Hindlimb muscle (tissue), 1 donor: ENCODE results near the gene TECTB. TPM values are rescaled to one million over a fixed set of nuclear protein-coding genes. Genes with fewer than 3 reads are reported as not detected.
"Not testable (repeated sequence)": the region's sequence is repeated elsewhere in the genome, so short reads cannot be mapped to it uniquely, and the experiment has no call there.

Source experiments
- DNase-seq: peaks from one replicate; pipeline ENCODE4 v3.0.0-alpha.2; 2013
- polyA plus RNA-seq: library from polyadenylated mRNA; unstranded; fragments of 120-200 nt; gene quantifications from one replicate; pipeline ENCODE4 v1.2.1, GENCODE V29; 2013; ENCODE audit not compliant: insufficient read length

Gene TECTB
- polyA plus RNA-seq: not detected

DNA sequence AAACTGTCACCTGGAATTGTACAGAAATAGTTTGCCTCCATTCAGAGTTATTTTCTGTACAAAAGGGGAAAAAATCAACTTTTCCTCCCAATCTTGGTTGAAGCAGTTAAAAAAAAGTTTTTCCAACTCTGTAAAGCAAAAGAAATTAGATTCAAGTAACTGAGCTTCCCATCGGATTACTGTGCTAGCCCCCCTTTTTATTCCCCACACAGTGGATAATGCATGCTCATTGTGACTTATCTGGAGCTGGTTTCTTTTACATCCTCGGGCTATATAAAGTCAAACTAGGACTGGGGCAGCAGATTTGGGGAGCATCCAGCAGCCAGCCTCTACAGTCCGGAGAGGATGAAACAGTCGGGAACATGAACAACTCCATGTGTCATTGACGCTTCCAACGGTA, at the start of gene TECTB:
TECTB (plus strand) TSS at position 301 of the 400 bp plus-strand sequence. CDS start 335 bp downstream, outside the sequence.
- DNase-seq: no peak

DNA sequence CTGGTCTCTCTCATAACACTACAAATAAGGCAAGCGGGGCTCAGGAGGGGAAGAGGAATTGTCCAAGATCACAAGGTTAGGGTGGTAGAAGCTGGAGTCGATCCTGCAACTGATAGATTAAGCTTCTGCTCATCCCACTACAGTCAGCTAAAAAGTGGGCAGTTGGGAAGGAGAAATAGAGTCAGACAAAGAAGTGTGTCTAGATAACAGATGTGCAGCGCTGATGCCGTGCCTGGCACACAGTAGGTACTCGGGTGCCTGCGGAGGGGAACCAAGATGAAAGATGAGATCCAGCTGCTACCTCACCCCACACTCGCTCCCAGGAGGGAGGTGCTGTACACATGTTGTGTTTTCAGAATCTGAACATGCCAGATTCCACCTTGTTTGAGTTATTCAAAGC, 48.1 kb upstream of the TECTB start:
- DNase-seq: no peak

DNA sequence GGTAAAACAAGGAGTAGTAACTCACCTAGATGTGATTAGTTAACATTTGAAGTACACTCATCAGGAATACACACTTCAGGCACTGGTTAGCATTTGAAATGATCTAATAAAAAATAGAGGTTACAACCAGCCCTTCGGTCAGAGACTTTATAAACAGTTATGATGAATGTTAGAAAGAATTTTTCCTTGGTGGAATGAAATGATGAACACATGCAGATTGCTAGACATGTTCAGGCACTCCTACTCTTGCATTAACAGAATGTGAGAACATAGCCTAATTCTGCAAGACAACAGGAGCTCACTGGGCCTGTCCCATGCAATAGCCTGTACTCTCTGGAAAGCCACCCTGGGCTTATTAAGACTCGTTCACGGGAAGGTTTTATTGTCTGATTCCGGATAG, 47.3 kb upstream of the TECTB start:
- DNase-seq: no peak

DNA sequence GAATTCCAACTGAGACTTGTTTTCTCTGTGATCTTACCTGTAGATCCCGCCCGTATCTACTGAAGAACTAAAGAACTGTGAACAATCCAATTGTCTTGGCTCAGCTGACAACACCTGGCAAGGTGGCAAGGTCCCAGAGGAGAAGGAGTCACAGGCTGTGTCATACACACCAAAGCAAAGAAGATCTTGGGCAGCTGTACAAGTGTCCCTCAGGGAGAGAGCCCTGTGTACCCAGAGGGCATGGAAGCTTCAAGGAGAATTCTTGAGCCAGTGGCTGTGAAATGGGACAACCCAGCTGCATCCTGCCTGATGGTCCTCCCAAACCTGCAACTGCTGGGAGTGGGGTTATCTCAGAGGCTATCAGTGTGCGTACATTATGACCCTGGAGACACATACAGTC, 46.7 kb upstream of the TECTB start:
- DNase-seq: no peak

DNA sequence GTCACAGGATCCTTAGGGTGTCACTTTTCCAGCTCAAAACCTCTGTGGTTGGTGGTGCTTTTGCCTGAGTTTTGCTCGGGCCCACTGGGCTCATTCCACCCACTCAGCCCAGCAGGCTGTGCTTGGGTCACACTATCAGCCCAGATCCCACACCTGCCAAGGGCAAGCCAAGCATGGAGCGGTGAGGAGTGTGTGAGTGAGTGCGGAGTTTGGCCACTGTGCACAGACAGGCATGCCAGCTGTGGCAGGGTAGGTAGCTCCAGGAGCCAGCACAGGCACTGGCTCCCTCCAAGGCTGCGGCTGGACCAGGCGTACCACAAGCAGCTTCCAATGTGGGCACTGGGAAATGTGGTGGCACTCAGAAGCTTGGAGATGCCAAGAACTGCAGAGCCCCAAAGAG, 43.9 kb upstream of the TECTB start:
- no peak for DNase-seq

DNA sequence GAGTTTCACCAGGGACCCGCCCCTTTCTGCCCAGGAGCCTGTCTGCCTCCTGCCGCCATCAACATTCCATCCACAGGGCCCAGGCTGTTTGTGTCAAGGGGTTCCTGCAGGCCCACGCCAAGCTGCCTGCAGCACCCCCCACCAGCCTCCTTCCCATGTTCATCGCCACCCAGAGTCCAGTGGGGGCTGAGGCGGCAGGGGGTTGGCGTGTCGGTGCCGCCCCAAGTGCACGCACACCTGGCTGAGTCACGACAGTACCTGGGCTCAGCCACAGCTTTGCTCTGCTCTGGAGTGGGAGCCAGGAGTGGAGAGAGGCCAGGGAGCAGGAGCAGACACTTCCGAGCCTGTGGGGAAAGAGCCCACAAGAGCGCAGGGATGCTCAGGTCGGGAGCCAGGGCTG, 42.8 kb upstream of the TECTB start:
- DNase-seq: no peak

DNA sequence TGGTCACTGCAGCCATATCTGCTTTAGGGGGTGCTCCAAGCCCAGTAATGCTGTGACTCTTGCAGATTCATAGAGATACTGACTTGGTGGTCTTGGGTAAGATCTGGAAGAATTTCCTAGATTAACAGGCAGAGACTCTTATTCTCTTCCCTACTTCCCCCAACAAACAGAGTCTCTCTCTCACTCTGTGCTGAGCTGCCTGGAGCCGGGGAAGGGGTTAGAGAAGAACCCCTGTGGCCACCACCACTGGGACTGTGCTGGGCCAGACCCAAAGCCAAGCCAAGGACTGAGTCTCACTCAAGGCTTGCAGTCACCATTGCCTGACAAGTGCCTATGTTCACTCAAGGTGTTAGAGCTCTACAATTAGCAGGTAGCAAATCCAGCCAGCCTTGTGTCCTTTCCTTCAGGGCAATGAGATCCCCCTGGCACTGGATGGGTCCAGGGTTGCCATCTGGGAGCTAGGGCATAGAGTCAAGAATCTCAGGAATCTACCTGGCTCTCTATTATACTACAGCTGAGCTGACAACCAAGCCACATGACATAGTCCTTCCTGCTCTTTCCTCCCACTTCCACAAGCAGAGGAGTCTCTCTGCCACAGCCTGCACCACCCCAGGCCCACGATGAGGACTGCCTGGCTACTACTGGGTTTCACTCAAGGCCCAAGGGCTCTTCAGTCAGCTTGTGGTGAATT, 41.4 kb upstream of the TECTB start:
- DNase-seq: no peak

DNA sequence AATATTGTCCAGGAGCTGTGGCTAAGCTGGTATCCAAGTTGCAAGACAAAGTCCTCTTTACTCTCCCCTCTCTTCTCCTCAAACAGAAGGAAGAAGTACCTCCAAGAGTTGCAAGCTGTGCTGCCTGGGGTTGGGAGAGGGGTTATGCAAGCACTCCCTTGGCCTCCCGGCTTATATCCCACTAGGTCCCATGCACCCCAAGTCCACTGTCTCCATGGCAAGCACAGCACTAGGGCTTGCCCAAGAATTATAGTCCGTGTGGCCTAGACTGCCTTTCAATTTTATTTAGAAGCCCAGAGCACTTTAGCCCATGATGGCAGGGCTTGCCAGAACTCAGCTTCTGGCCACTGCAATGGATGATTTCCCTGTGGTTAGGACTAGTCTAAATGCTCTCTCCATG, 40.4 kb upstream of the TECTB start:
- no peak for DNase-seq

DNA sequence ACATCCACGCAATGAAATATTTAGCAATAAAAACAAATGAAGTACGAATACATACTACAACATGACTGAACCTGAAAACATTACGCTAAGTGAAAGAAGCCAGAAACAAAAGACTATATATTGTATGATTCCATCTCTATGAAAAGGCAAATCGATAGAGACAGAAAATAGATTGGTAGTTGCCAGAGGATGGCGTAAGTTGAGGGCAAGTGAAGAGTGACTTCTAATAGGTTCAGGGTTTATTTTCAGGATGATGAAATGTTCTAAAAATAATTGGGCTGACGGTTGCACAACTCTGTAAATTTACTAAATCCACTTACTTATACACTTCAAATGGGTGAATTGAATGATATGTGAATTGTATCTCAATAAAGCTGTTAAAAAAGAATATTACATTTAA, 39.5 kb upstream of the TECTB start:
- no peak for DNase-seq

DNA sequence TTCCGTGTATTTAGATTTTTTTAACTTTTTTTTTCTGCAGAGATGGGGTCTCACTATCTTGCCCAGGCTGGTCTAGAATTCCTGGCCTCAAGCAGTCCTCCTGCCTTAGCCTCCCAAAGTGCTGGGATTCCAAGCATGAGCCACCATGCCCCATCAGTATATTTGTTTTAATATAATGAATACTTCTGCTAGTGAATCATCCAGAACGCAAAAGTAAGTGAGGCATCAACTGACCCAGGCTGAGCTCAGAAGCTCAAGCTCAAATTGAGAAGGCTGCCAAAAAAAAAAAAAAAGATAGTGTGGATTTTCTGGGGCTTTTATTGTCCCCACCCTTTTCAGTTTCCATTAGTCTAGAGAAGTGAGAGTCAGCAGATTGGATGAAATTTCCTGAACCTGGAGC, 39.0 kb upstream of the TECTB start:
- no peak for DNase-seq

DNA sequence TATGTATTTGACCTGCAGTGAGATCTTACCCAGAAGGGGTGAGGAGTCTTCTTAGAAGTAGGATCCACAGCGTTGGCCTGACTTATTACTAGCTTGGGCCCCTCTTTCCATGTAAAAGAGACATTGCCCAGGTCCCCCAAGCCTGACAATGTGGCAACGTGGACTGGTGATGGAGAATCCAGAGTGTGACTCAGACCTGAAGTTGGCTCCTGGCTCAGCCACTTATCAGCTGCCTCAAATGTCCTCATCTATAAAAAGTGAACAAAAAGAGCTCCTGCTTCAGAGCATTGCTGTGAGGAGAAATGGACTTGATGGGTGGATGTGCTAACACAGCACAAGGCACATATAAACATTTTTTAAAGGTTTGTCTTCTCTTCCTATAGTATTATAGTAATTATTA, 35.4 kb upstream of the TECTB start:
- no peak for DNase-seq

DNA sequence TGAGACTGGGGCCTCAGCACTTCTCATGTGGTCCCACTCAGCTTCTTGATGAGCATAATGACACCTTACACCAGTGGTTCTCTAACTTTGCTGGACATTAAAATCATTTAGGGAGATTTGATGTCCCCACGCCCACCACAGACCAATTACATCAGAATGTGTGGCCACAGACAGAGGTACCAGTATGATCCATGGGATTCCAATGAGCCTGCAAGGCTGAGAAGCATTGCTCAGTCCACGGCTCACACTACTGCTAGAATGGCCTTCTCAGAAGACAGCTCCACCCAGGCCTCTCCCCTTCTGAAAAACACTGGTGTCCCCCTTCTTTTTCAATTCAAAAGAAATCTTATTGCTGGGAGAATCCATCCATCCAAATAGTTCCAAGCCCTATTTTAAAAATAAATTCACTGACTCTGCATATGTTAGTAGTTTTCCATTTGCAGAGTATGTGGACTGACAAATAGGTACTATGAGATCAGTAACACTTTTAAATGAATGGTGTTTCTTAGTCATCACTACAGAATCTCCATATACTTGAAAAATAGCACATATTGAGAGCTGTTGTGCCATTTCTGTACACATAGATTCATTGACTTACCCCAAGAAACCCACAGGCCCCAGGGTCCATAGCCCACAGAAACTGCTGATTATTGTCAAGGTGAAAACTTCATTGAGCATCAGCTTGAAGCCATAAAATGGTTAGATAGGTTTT, 34.5 kb upstream of the TECTB start:
- no peak for DNase-seq

DNA sequence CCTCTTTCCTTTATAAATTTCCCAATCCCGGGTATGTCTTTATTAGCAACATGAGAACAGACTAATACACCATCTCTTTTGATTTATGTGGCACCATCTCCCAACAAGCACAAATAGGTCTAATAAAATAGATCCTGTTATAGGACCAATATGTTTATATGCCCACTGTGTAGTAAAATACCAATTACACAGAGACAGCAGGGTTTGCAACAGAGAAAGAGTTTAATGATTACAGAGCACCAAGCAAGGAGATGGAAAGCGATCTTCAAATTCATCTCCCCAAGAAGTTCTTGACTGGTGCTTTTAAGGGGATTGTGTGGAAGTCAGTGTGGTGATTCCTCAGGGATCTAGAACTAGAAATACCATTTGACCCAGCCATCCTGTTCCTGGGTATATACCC, 33.5 kb upstream of the TECTB start:
- DNase-seq: no peak

DNA sequence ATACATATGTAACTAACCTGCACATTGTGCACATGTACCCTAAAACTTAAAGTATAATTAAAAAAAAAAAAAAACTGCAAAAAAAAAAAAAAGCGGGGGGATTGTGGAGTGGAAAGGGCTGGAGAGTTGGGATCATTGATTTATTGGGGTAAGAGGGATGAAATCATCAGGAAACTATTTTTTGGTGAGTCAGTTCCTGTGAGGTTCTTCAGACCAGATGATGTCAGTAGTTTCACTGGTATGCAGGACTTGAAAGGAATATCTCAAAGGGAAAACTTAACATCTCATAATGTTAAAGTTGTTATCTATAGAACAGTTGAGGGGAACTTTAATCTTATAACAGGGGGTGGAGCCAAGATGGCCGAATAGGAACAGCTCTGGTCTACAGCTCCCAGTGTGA, 32.6 kb upstream of the TECTB start:
- no peak for DNase-seq

DNA sequence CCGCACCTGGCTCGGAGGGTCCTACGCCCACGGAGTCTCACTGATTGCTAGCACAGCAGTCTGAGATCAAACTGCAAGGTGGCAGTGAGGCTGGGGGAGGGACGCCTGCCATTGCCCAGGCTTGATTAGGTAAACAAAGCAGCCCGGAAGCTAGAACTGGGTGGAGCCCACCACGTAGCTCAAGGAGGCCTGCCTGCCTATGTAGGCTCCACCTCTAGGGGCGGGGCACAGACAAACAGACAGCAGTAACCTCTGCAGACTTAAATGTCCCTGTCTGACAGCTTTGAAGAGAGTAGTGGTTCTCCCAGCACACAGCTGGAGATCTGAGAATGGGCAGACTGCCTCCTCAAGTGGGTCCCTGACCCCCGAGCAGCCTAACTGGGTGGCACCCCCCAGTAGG, 32.0 kb upstream of the TECTB start:
- DNase-seq: not testable (repeated sequence)

DNA sequence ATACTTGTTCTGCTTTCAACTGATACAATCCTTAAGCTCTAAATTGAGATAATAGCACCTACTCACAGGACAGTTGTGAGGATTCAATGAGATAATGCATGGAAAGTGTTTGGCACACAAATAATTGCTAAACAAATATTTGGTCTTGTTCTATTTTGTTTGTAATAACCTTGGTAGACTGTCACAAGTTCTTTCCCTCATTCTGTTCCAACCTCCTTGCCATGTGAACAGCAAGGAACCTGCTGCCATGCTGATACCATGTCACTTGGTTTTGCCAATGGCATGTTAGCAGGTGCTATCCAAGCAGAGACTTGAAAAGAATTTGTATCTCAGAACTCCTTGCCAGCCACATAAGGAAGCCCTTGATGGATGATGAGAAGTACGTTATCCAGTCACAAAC, 24.8 kb upstream of the TECTB start:
- no peak for DNase-seq

DNA sequence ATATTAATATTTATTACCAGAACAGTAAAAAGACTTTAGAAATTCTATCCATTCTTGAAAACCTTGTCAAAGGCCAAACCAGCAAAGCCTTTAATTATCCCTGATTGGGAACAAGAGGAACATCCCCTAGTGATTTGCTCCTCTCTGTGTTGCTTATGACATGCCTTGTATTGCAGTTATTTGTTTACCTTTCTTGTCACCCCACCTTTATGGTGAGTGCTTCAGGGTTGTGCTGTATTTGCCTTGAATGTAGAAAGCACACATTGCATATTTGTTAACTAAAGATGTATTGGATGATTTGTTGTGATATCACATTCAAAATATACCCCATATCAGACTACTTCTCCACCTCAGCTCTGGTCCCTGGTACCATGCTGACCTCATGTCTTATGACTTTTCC, 23.5 kb upstream of the TECTB start:
- DNase-seq: no peak

DNA sequence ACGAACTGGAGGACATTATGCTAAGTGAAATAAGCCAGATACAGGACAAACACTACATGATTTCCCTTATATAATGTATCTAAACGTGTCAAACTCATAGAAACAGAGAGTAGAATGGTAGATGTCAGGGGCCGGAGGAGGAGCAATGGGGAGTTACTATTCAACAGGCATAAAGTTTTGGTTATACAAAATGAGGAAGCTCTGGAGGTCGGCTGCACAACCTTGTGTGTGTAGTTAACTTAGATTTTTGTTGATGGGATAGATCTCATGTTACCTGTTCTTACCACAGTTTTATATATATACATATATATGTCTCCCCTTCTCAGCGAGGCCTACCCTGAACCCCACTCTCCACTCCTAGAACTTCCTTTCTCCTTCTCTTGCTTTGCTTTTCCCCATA, 22.4 kb upstream of the TECTB start:
- DNase-seq: no peak

DNA sequence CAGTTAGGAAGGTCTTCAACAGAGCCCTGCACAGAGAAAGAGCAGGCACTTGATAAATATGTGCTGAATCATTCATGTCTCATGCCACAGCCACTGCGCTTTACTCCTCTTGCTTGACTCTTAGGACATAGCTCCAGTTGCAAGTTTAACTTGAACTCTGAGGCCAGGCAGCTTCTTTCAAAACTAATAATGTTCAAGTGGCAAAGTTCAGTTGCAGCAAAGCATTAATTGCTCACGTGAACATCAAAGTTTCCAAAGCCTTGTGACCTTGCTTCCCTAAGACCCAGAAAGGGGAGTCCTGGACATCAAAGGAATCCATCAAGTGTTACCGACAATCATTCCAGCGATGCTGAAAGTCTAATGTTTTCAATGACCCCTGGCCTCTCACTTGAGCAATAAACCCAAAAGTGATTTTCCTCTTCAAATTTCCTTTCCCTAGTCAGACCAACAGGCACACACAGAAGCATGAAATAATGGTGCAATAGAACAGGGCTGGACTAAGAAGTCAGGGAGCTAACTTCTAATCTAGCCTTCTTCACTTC, 21.8 kb upstream of the TECTB start:
- DNase-seq: no peak

DNA sequence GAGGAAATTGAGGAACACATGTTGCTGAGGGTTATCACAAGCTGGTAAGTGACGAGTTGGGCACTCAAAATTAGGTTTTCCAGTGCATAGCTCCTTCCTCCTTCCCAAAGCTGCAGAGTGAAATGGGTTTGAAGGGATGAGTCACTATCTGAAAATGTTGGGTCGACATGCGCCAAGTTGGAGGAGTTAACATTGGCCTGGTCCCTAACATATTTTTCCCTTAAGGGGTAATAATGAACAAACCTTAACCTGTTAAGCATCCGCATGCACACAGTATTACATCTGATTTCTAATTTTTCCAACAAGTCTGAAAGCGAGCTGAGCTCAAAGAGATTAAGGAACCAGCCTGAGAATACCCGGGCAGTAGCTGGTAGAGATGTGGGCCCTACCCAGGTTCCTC, 20.7 kb upstream of the TECTB start:
- DNase-seq: no peak

DNA sequence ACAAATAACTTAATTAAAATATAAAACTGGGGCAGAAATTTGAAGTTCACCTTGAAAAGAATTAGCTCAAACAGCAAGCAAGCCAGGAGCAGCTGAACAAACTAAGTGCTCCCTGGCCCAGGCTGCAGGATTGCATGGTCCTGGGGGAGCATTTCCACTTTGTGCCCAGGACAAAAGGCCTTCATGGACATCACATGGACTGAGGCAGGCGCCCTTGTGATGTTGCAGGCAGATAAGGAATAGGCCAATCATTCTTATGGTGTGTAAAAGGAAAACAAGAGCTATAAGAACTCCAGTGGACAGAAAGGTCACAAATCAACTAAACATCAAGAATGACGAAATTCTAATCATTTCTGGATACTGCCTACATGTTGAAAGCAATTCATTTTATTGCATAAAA, 17.5 kb upstream of the TECTB start:
- DNase-seq: no peak

DNA sequence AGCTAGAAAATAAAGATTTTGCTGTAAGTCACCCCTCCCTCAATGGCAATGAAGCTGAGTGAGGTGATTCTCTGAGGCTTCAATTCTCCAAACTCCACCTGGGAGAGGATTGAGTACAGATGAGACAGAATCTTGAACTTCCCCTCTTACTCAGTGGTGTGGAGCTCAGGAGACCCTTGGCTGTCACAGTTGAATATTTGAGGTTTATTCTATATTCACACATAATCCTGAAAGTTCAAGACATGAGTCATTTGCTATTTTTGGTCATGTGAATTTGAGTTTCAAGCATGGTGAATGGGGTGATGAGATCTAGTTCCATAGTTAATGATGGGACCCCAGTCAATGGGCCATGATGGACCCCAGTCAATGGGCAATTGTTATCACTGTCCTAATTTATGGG, 13.9 kb upstream of the TECTB start:
- no peak for DNase-seq

DNA sequence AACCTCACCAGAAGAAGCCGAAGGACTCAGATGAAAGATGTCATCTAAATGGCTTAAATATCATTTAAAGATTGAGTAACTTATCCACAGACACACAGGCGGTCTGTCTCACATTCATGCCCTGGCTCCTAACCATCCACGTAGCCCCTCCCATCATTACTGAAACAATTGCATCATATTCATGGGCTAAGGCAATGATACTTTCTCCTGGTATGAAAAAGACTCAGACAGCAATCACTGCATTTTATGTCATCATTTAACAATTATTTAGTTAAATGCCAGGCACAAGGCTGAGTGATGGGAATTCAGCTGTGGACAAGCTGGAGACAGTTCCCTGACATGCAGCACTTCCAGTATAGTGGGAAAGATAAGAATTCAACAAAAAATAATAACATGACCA, 11.2 kb upstream of the TECTB start:
- no peak for DNase-seq

DNA sequence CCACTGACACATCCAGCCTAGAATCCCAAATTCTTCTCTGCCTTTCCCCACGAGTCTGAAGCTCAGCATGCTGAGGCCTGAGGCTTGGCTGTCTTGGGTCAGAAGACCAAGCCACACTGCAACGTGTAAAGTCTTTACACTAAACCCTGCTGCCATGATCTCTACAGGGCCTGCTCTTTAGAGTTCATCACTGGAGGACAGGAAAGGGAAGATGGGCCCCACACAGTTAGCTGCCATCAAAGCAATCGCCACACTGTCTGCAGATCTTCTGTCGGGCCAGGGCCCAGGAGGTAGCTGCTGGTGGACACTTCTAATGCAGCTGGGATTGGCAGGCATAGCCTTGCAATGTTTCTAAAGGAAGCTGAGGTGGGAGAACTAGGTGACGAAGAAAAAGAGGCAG, 8.4 kb upstream of the TECTB start:
- DNase-seq: no peak
